ENCODE measurements around the gene PCSK5. TPM values are rescaled to one million over a fixed set of nuclear protein-coding genes. Genes with fewer than 3 reads are reported as not detected.
A peak's percentile ranks its signal among the peaks of the same experiment; 100 is the strongest.

The PCSK5 gene
- polyA plus RNA-seq, 1 donor (not counting 4 experiments of a cell fraction or from before 2014, with no cell fraction given): 1.9 TPM

- dilution Hi-C loops (cut with MboI; ENCODE audit: extremely low pct_ligation_motif_present, low sequenced_read_pairs): loop anchor here (25.0 kb wide), 1 partner anchor 630 kb away; no protein-coding TSS in a partner anchor
- Histone ChIP-seq H3K4me3 (ENCODE audit: control insufficient read depth in 2 of 3, extremely low read depth in 1 of 3, insufficient read depth in 2 of 3, low read depth in 1 of 3, low read length in 3 of 3) (peak overlapping the region; percentile 64 to 83 (median 74)), H4K20me1 (ENCODE audit: control insufficient read depth, extremely low read depth, insufficient read depth, low read length) (no peaks in the 10 kb centered on the region), H3K27me3 (ENCODE audit: control insufficient read depth, extremely low read depth, insufficient read depth, low read length) (peaks cover 10% of the 10 kb centered on the region), H3K36me3 (ENCODE audit: control insufficient read depth in 2 of 2, extremely low read depth in 1 of 2, insufficient read depth in 2 of 2, low read length in 2 of 2) (no peaks in the 10 kb centered on the region), H3K9me1 (ENCODE audit: control insufficient read depth, extremely low read depth, insufficient read depth, low read length) (no peaks in the 10 kb centered on the region), H3K4me1 (ENCODE audit: control insufficient read depth, extremely low read depth, insufficient read depth, low read length) (peaks cover 17% of the 10 kb centered on the region), H3K4me2 (ENCODE audit: control insufficient read depth, extremely low read depth, insufficient read depth, low read depth, low read length) (peak overlapping the region; percentile 73), H2AFZ (ENCODE audit: control insufficient read depth, low read length) (peak overlapping the region; percentile 64), H3K9me3 (ENCODE audit: control insufficient read depth, low read depth, low read length) (no peaks in the 10 kb centered on the region), H3K27ac (ENCODE audit: control insufficient read depth, insufficient read depth, low read length) (no peak overlapping the region), H3K79me2 (ENCODE audit: control insufficient read depth, insufficient read depth, low read length) (no peaks in the 10 kb centered on the region), H3K9ac (ENCODE audit: control insufficient read depth, extremely low read depth, insufficient read depth, low read length) (peak overlapping the region; percentile 65)
- no peak for TF ChIP-seq CTCF (optimal IDR thresholded peaks at IDR 0.05 in 1 of 3, IDR thresholded peaks at IDR 0.05 in 1 of 3, conservative IDR thresholded peaks at IDR 0.05 in 1 of 3; ENCODE audit: extremely low read depth in 1 of 3, insufficient read depth in 2 of 3, low read length in 3 of 3)
- no peak for TF ChIP-seq EZH2 (IDR thresholded peaks at IDR 0.05; ENCODE audit: low read length)
- no peak for DNase-seq (ENCODE audit: low read depth, low spot score)
- no peak for FAIRE-seq
Measured at GRCh38 chr9:75892216-75892911, 1.9 kb downstream of the PCSK5 start.

- Histone ChIP-seq H3K27me3 (ENCODE audit: control insufficient read depth, extremely low read depth, insufficient read depth, low read length) (peaks cover 10% of the 10 kb centered on the region), H3K36me3 (ENCODE audit: control insufficient read depth in 2 of 2, extremely low read depth in 1 of 2, insufficient read depth in 2 of 2, low read length in 2 of 2) (no peaks in the 10 kb centered on the region), H3K79me2 (ENCODE audit: control insufficient read depth, insufficient read depth, low read length) (no peaks in the 10 kb centered on the region), H3K4me2 (ENCODE audit: control insufficient read depth, extremely low read depth, insufficient read depth, low read depth, low read length) (no peak overlapping the region), H3K27ac (ENCODE audit: control insufficient read depth, insufficient read depth, low read length) (no peak overlapping the region), H3K9ac (ENCODE audit: control insufficient read depth, extremely low read depth, insufficient read depth, low read length) (no peak overlapping the region), H4K20me1 (ENCODE audit: control insufficient read depth, extremely low read depth, insufficient read depth, low read length) (no peaks in the 10 kb centered on the region), H3K9me3 (ENCODE audit: control insufficient read depth, low read depth, low read length) (no peaks in the 10 kb centered on the region), H2AFZ (ENCODE audit: control insufficient read depth, low read length) (no peak overlapping the region), H3K9me1 (ENCODE audit: control insufficient read depth, extremely low read depth, insufficient read depth, low read length) (no peaks in the 10 kb centered on the region), H3K4me3 (ENCODE audit: control insufficient read depth in 2 of 3, extremely low read depth in 1 of 3, insufficient read depth in 2 of 3, low read depth in 1 of 3, low read length in 3 of 3) (no peak overlapping the region), H3K4me1 (ENCODE audit: control insufficient read depth, extremely low read depth, insufficient read depth, low read length) (peaks cover 17% of the 10 kb centered on the region)
- FAIRE-seq (no peak), DNase-seq (ENCODE audit: low read depth, low spot score) (no peak)
- dilution Hi-C loops (cut with MboI; ENCODE audit: extremely low pct_ligation_motif_present, low sequenced_read_pairs): loop anchor here (25.0 kb wide), 1 partner anchor 631 kb away; no protein-coding TSS in a partner anchor
- TF ChIP-seq EZH2 (IDR thresholded peaks at IDR 0.05; ENCODE audit: low read length): no peak
Measured at GRCh38 chr9:75893106-75893505, 2.6 kb downstream of the PCSK5 start.
